Activated T-cell treated with anti-CD3 and anti-CD28 coated beads, Interleukin-2, amount 50 U/mL, for 72 hours (primary cell): ENCODE data around the gene SASH1. TPM values are rescaled to one million over a fixed set of nuclear protein-coding genes. Genes with fewer than 3 reads are reported as not detected.

ENCODE experiments used
- ATAC-seq, 2 donors: fragments of 150-1000 bp; cut with Tn5 transposase; replicated peaks in 1 of 2; 2 replicates each; pipeline ENCODE4 v1.10.0; 2021; ENCODE audit warnings: moderate library complexity in 2 of 2, mild to moderate bottlenecking in 1 of 2
- DNase-seq, 2 donors: peaks; one replicate each; pipeline ENCODE4 v3.0.0; 2021 to 2022; ENCODE audit warnings: mixed read lengths in 1 of 2
- H3K27ac Mint-ChIP-seq: one replicate; pipeline ENCODE4 v1.8.0; 2022; ENCODE audit warnings: mild to moderate bottlenecking, moderate library complexity, mixed read lengths
- H3K27me3 Mint-ChIP-seq: one replicate; pipeline ENCODE4 v1.8.0; 2022; ENCODE audit warnings: low read depth, mixed read lengths
- H3K36me3 Mint-ChIP-seq, 2 donors: one replicate each; pipeline ENCODE4 v1.8.0; 2022; ENCODE audit warnings: mixed read lengths in 2 of 2, mild to moderate bottlenecking in 1 of 2; ENCODE audit not compliant: insufficient read depth in 2 of 2
- H3K4me1 Mint-ChIP-seq: one replicate; pipeline ENCODE4 v1.8.0; 2022; ENCODE audit warnings: low read depth, mixed read lengths
- H3K4me3 Mint-ChIP-seq, 2 donors: one replicate each; pipeline ENCODE4 v1.8.0; 2022; ENCODE audit warnings: mild to moderate bottlenecking in 2 of 2, mixed read lengths in 2 of 2, moderate library complexity in 2 of 2
- H3K9me3 Mint-ChIP-seq, 2 donors: one replicate each; pipeline ENCODE4 v1.8.0; 2022; ENCODE audit warnings: mixed read lengths in 2 of 2
- total RNA-seq, 2 donors: library from RNA; stranded (reverse); gene quantifications; one replicate each; pipeline ENCODE4 v1.2.3, GENCODE V29; 2022

SASH1 gene
- total RNA-seq = 1 to 10 TPM in 1 of 2 donors, under 1 TPM in 1; 0.91 to 3.5 TPM

DNA sequence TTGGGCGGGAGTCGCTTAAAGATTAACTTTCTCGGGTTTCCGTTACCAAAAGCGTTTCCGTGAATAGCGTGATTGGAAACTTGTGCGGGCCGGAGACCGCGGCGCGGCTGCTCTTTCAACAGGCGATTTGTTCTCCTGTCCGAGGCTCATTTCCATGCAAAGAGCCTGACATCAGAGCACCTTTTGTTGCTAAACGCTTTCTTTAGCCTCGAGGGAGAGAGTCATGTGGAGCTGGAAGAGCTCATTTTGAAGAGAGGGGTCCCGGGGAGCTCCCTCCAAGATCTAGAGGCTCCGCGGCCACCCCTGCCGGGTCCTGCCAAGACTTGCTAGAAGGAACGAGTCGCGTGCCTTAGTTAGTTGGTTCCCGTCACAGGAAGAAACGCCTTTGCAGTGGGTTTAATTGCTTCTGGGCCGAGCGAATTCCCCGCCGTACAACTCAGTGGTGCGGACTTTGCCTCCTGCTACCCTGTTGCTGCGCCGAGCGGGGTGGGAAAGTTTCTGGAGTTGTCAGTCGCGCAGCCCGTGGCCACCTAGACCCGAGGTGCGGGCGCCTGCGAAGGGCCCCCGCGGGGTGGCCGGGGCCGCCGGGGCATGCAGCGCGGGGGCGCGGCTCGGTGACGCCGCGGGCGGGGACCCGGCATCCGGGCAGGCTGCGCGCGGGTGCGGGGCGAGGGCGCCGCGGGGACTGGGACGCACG, at the start of gene SASH1:
TSS of gene SASH1 (plus strand) at position 489 of the 697 bp plus-strand sequence. CDS start 230 bp downstream, outside the sequence.
- Mint-ChIP-seq H3K27me3 (peaks cover 46% of the 10 kb centered on the region), H3K4me1 (peaks cover 7% of the 10 kb centered on the region), H3K4me3 (peak within 1 kb of the TSS; percentile 86 to 93), H3K36me3 (peaks cover 0 to 2% of the 10 kb centered on the region in 2 donors), H3K27ac (peak within 1 kb of the TSS; percentile 48), H3K9me3 (no peaks in the 10 kb centered on the region)
- DNase-seq (peak; percentile 16 to 49), ATAC-seq (peak; percentile 71 to 84)

DNA sequence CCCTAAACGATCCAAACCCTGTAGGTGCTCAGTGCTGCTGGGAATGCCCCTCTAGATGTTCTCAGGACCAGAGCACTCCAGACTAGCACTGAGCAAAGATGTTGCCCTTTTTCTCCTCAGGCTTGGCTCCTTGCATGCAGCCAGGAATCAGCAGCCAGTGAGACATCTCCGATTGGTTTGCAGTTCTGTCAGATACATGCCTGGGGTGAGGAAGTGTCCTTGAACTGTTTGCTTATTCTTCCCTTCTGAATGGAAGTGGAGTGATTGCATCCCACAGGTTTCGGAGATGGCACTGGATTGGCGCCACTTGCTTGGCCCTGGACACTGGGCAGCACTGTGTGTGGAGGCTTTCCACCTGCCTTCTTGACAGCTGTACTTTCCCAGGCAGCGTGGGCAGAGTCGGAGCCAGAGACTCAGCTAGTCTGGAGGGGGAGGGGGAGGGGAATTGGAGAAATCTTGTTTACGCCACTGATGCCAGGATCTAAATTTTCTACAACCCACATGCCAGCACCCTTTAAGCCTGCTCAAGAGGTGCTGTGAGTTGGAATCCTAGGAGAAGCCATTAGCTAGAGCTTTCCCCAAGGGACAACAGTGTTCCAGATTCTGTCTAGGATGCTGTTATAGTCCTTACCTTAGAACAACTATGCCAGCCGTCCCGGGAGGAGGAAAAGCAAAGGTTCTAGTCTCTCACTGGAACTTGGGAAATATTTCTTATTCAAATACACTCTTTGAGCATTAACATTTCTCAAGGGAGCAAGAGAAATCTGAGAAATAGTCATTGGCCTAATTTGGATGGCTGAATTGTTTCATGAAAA, 49.2 kb upstream of the SASH1 start:
- ATAC-seq (no peak), DNase-seq (no peak)
- H3K9me3 Mint-ChIP-seq = no peaks in the 10 kb centered on the region
- H3K4me3 Mint-ChIP-seq = no peak overlapping the region
- no peak overlapping the region for H3K27ac Mint-ChIP-seq
- H3K4me1 Mint-ChIP-seq = no peaks in the 10 kb centered on the region
- no peaks in the 10 kb centered on the region for H3K36me3 Mint-ChIP-seq
- peaks cover 11% of the 10 kb centered on the region for H3K27me3 Mint-ChIP-seq

DNA sequence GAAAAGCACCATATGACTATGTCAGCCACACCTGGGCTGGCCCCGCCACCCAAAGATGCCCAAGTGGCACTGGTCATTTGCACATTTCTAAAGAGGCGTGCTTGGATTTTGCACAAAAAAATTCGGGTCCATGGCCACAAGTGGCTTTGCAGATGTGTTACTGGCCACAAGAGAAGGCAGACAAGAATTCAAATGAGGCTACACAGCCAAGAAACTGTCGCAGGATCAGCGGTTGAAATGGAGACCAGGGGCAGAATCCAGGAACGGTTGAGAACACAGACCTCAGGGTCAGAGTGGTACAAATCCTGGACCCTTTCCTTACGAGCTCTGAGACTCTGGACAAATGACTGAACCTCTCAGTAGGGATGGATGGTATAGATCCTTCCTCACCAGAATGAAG, 48.6 kb upstream of the SASH1 start:
- ATAC-seq = no peak
- Mint-ChIP-seq H3K4me3 (no peak overlapping the region), H3K4me1 (no peaks in the 10 kb centered on the region), H3K27me3 (peaks cover 4% of the 10 kb centered on the region), H3K36me3 (no peaks in the 10 kb centered on the region), H3K27ac (no peak overlapping the region), H3K9me3 (no peaks in the 10 kb centered on the region)
- no peak for DNase-seq

DNA sequence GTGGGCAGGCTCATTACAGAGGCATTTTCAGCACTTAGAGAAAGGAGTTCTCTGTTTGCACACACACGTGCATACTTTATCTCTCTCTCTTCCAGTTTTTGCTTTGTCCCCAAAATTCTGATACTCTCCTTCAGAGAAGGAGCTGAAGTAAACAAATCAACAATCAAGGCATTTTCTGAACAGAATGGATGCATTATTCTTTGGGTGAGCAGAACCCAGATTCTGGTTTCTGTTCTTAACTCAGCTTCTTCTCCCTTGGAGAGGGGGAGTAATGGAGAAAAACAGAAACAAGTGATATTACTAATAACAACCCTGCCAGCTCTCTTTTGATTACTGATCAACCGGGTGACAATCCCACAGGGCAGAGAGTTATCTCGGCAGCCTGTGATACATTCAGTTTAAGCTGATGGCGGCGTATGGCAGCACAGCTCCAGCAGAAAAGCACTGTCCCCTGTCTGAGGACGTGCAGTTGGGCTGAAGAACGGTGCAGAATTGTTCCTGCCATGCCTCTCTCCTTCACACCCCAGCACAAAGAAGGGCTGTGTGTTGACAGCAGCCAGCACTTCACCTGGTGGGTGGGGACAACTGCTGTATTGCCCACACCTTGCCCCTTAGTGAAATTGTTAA, 47.3 kb upstream of the SASH1 start:
- Mint-ChIP-seq H3K27me3 (no peaks in the 10 kb centered on the region), H3K36me3 (no peaks in the 10 kb centered on the region), H3K4me3 (no peak overlapping the region), H3K4me1 (no peaks in the 10 kb centered on the region), H3K27ac (no peak overlapping the region), H3K9me3 (no peaks in the 10 kb centered on the region)
- DNase-seq (no peak), ATAC-seq (no peak)

DNA sequence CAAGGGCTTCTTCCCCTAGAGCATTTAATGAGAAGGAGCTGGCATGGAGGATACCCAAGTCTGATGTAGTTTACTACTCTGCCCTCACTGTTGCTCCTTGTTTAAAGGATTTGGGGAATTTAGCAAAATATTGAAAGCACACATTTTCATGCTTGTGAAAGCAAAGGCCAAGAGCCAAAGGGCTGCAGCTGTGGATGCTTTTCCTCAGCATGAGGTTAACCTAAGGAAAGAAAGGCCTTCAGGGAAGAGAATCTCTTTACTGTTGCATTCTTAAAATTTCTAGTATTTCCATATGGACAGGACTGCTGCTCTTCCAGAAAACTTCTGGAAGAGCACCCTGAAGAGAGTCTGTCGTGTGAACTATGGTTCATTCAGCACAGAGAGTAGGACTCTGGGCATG, 45.9 kb upstream of the SASH1 start:
- Mint-ChIP-seq H3K4me1 (no peaks in the 10 kb centered on the region), H3K9me3 (no peaks in the 10 kb centered on the region), H3K4me3 (no peak overlapping the region), H3K27me3 (no peaks in the 10 kb centered on the region), H3K27ac (no peak overlapping the region), H3K36me3 (no peaks in the 10 kb centered on the region)
- ATAC-seq = no peak
- no peak for DNase-seq

DNA sequence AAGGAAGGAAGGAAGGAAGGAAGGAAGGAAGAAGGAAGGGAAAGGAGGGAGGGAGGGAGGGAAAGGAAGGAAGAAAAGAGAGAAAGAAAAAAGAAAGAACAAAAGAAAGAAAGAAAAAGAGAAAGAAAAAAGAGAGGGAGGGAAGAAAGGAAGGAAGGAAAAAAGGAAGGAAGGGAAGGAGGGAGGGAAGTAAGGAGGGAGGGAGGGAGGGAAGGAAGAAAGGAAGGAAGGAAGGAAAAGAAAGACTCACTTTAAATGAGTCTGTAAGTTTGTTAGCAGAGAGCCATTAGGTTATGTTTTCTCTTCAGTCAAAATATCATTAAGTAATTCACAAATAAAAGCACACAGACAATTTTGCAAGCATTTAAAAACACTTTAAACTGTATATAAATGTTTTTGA, 44.0 kb upstream of the SASH1 start:
- no peaks in the 10 kb centered on the region for H3K9me3 Mint-ChIP-seq
- ATAC-seq = no peak
- no peaks in the 10 kb centered on the region for H3K4me1 Mint-ChIP-seq

DNA sequence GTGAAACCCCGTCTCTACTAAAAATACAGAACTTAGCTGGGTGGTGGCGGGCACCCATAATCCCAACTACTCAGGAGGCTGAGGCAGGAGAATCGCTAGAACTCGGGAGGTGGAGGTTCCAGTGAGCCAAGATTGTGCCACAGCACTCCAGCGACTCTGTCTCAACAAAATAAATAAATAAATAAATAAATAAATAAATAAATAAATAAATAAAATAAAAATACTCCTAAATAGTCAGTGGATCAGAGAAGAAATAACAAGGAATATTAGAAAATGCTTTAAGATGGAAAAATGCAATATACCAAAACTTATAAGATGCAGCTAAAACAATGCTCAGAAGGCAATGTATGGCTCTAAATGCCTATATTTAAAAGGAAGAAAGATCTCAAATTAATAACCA, 39.0 kb upstream of the SASH1 start:
- Mint-ChIP-seq H3K36me3 (no peaks in the 10 kb centered on the region), H3K9me3 (no peaks in the 10 kb centered on the region), H3K27ac (no peak overlapping the region), H3K27me3 (no peaks in the 10 kb centered on the region), H3K4me3 (no peak overlapping the region), H3K4me1 (no peaks in the 10 kb centered on the region)
- ATAC-seq (no peak), DNase-seq (no peak)

More for the DNA sequence above, 44.0 kb upstream of the SASH1 start:
- DNase-seq = no peak
- Mint-ChIP-seq H3K27me3 (no peaks in the 10 kb centered on the region), H3K4me3 (no peak overlapping the region), H3K36me3 (no peaks in the 10 kb centered on the region), H3K27ac (no peak overlapping the region)

DNA sequence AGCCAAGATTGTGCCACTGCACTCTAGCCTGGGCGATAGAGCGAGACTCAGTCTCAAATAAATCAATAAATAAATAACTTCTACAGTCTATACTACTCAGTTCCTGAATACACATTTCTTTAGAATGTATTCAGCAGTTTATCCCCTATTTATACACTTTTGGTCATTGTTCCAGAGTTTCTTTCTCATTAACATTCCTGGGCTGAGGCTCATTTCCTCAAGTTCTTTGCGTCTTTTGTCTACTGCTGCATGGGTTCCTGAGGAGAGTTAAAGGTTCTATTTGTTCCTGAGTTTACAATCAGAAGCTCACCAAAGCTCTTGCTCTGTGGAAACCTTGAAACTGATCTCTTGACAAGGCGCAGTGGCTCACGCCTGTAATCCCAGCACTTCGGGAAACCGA, 37.7 kb upstream of the SASH1 start:
- ATAC-seq (no peak), DNase-seq (no peak)
- Mint-ChIP-seq H3K27ac (no peak overlapping the region), H3K4me1 (no peaks in the 10 kb centered on the region), H3K36me3 (no peaks in the 10 kb centered on the region), H3K9me3 (no peaks in the 10 kb centered on the region), H3K4me3 (no peak overlapping the region), H3K27me3 (no peaks in the 10 kb centered on the region)

DNA sequence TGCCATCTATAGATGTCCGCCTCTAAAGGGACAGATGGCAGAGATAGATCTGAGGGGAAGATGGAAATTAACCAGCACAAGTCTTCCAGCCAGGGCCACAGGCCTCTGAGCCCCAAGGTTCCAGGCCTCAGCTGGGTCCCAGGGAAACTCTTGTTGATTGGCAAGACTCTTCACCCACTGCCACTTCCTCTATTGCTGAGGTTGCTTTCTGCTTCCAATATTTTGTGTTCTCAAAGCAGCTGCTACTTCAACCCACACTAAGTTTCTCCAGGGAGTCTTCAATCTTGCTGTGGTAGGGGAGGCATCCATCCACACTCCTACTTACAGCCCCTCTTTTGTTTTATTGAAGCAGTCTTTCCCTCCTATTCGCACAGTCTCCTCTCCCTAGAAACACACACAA, 36.4 kb upstream of the SASH1 start:
- H3K4me1 Mint-ChIP-seq = no peaks in the 10 kb centered on the region
- no peak overlapping the region for H3K27ac Mint-ChIP-seq
- H3K9me3 Mint-ChIP-seq = no peaks in the 10 kb centered on the region
- ATAC-seq (no peak), DNase-seq (no peak)
- H3K27me3 Mint-ChIP-seq = no peaks in the 10 kb centered on the region
- no peaks in the 10 kb centered on the region for H3K36me3 Mint-ChIP-seq
- no peak overlapping the region for H3K4me3 Mint-ChIP-seq

DNA sequence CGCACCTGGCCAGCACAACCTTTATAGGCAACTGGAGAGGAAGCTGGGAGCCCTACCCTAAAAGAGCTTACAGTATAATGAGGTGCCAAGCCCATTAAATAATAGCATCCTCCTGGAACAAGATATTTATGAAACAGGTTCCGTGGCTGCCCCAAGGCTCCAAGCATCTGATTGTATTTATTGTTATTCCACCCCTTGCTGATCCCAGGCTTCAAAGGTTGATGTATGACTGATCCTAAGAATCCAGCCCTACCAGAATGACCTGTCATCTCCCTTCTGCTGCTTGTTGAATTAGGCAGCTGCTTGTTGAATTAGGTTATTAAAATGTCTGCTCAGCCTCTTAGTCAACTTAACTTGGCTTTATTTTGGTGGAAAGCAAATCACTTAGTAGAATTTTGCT, 35.2 kb upstream of the SASH1 start:
- H3K4me3 Mint-ChIP-seq = no peak overlapping the region
- ATAC-seq (no peak), DNase-seq (no peak)
- H3K4me1 Mint-ChIP-seq = no peaks in the 10 kb centered on the region
- no peaks in the 10 kb centered on the region for H3K27me3 Mint-ChIP-seq
- H3K27ac Mint-ChIP-seq = no peak overlapping the region
- H3K9me3 Mint-ChIP-seq = no peaks in the 10 kb centered on the region
- no peaks in the 10 kb centered on the region for H3K36me3 Mint-ChIP-seq

DNA sequence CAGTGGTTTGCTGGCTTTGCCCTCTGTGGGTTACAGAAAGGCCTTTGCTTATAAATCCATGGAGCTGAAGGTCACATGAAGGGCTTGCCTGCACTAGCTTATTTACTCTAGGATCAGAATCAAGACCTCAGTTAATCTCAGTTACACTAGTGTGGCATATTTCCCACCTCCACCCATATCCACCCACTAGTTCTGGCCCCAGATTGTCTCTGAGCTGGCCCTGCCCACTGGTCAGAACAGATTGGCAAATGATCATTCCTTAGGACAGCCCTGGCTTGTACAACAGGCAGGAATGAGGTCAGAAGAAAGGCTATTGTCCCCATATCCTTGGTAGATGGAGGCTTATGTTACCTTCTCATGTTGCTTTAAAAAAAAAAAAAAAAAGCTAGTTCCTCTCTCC, 33.3 kb upstream of the SASH1 start:
- H3K4me3 Mint-ChIP-seq = no peak overlapping the region

DNA sequence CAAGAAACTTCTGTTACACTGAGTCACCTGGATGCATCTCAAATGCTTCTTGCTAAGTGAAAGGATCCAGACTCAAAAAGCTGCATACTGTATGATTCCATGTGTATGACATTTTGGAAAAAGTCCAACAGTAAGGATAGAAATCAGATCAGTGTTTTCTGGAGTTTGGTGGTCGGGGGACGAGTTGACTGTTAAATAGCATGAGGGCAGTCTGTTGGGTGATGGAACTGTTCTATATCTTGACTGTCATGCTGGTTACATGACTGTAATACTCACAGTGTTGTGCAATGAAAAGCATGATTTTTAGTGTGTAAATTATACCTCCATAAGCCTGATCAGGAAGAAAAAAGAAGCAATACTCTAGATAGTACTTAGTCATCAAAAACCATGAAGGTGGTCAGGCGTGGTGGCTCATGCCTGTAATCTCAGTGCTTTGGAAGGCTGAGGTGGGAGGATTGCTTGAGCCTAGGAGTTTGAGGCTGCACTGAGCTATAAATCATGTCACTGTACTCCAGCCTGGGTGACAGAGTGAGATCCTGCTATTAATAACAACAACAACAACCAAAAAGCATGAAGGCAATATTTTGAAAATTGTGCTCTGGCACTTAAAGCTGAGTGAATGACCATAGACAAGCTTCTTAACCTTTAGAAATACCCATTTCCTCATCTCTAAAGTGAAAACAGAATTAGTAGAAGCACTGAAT, 30.5 kb upstream of the SASH1 start:
- ATAC-seq (no peak), DNase-seq (no peak)
- H3K36me3 Mint-ChIP-seq = no peaks in the 10 kb centered on the region
- H3K27me3 Mint-ChIP-seq = peaks cover 4% of the 10 kb centered on the region
- no peaks in the 10 kb centered on the region for H3K9me3 Mint-ChIP-seq
- no peak overlapping the region for H3K27ac Mint-ChIP-seq
- no peaks in the 10 kb centered on the region for H3K4me1 Mint-ChIP-seq
- no peak overlapping the region for H3K4me3 Mint-ChIP-seq

More for the DNA sequence above, 33.3 kb upstream of the SASH1 start:
- Mint-ChIP-seq H3K27ac (no peak overlapping the region), H3K36me3 (no peaks in the 10 kb centered on the region), H3K9me3 (no peaks in the 10 kb centered on the region), H3K4me1 (no peaks in the 10 kb centered on the region), H3K27me3 (no peaks in the 10 kb centered on the region)
- DNase-seq (no peak), ATAC-seq (no peak)

DNA sequence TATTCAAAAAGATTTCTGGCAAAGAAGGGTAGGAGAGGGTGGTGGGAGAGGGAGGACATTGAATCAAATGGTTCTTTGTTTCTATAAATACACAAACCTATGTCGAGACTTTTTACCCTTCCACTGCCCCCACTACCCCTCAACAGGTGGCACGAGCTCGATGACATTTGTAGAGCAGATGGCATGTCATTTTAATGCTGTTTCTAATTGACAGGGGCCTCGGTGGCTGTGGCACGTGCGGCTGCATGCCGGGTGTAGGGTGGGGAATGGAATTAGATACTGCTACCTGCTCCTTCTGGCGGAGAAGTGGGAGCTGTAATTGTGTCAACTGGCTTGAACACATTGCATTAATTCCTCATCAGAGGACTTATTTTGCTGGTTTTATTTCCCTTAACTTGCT, 29.1 kb upstream of the SASH1 start:
- no peaks in the 10 kb centered on the region for H3K36me3 Mint-ChIP-seq
- H3K27me3 Mint-ChIP-seq = peaks cover 4% of the 10 kb centered on the region

More for the DNA sequence above, 29.1 kb upstream of the SASH1 start:
- Mint-ChIP-seq H3K9me3 (no peaks in the 10 kb centered on the region), H3K4me3 (no peak overlapping the region), H3K27ac (no peak overlapping the region), H3K4me1 (no peaks in the 10 kb centered on the region)
- ATAC-seq (no peak), DNase-seq (no peak)
